Bronchial epithelial cell (primary cell): ENCODE data around the gene DGCR6L. TPM values are rescaled to one million over a fixed set of nuclear protein-coding genes. Genes with fewer than 3 reads are reported as not detected.
"Not testable (repeated sequence)": the region's sequence is repeated elsewhere in the genome, so short reads cannot be mapped to it uniquely, and the experiment has no call there.

Experiments
- DNase-seq: peaks from one replicate; pipeline ENCODE4 v3.0.0-alpha.2; 2010; ENCODE audit warnings: low read depth
- FAIRE-seq: peaks from 2 replicates; lab custom pipeline; 2011; peaks lifted over from hg19 to GRCh38; lab: Jason Lieb, UNC
- H3K27me3 ChIP-seq: 2 replicates; pipeline ENCODE4 v1.5.1; 2011; ENCODE audit warnings: low read length; ENCODE audit not compliant: control insufficient read depth, insufficient read depth
- H3K36me3 ChIP-seq: 2 replicates; pipeline ENCODE4 v1.5.1; 2011; ENCODE audit warnings: low read length; ENCODE audit not compliant: control insufficient read depth, insufficient read depth
- H3K4me3 ChIP-seq: 2 replicates; pipeline ENCODE4 v1.5.1; 2011; ENCODE audit warnings: mild to moderate bottlenecking, low read depth, low read length, control low read depth
- CTCF ChIP-seq: IDR thresholded peaks from 2 replicates; pipeline ENCODE4 v1.5.1; 2011; ENCODE audit warnings: mild to moderate bottlenecking, moderate library complexity, low read length, control low read depth, inconsistent platforms; ENCODE audit not compliant: insufficient read depth, severe bottlenecking
- total RNA-seq: library from RNA; depleted of rRNA; stranded (reverse); fragments of >200 nt; gene quantifications from 2 replicates; pipeline ENCODE4 v1.2.1, GENCODE V29; 2014

Gene DGCR6L
- total RNA-seq, 1 donor from 2014 or later = 27.4 TPM

- TF ChIP-seq CTCF = no peak
- Histone ChIP-seq H3K4me3 (no peak overlapping the region), H3K36me3 (no peaks in the 10 kb centered on the region), H3K27me3 (peaks cover 2% of the 10 kb centered on the region)
- FAIRE-seq (no peak), DNase-seq (no peak)
Measured at GRCh38 chr22:20290578-20291248, 29.1 kb downstream of the DGCR6L start.

GRCh38 chr22:20290045-20290392 is 29.8 kb downstream of the DGCR6L start:
- Histone ChIP-seq H3K4me3 (no peak overlapping the region), H3K36me3 (no peaks in the 10 kb centered on the region), H3K27me3 (peaks cover 2% of the 10 kb centered on the region)
- DNase-seq = no peak
- no peak for FAIRE-seq
- no peak for TF ChIP-seq CTCF

- not testable (repeated sequence) for H3K27me3 ChIP-seq, DNase-seq, H3K4me3 ChIP-seq, H3K36me3 ChIP-seq
- FAIRE-seq = peak; percentile 94
Measured at GRCh38 chr22:20289182-20290044, 30.4 kb downstream of the DGCR6L start.

GRCh38 chr22:20286784-20287423 is 33.0 kb downstream of the DGCR6L start:
- not testable (repeated sequence) for H3K27me3 ChIP-seq, H3K4me3 ChIP-seq, H3K36me3 ChIP-seq, DNase-seq
- FAIRE-seq = peak; percentile 99

GRCh38 chr22:20286312-20286660 is 33.6 kb downstream of the DGCR6L start:
- H3K4me3 ChIP-seq, DNase-seq, H3K27me3 ChIP-seq, FAIRE-seq, H3K36me3 ChIP-seq: not testable (repeated sequence)

- H3K4me3 ChIP-seq, H3K36me3 ChIP-seq, FAIRE-seq, H3K27me3 ChIP-seq: not testable (repeated sequence)
- DNase-seq = peak; percentile 10
- TF ChIP-seq CTCF = peak; percentile 87
Measured at GRCh38 chr22:20285473-20286311, 34.2 kb downstream of the DGCR6L start.
